Astrocyte of the hippocampus (primary cell): ENCODE measurements around the gene TMEM184B.
A peak's percentile ranks its signal among the peaks of the same experiment; 100 is the strongest.

Source experiments
- DNase-seq: peaks from one replicate; pipeline ENCODE4 v3.0.0; 2011; ENCODE audit warnings: low read depth, low spot score

Gene TMEM184B

DNA sequence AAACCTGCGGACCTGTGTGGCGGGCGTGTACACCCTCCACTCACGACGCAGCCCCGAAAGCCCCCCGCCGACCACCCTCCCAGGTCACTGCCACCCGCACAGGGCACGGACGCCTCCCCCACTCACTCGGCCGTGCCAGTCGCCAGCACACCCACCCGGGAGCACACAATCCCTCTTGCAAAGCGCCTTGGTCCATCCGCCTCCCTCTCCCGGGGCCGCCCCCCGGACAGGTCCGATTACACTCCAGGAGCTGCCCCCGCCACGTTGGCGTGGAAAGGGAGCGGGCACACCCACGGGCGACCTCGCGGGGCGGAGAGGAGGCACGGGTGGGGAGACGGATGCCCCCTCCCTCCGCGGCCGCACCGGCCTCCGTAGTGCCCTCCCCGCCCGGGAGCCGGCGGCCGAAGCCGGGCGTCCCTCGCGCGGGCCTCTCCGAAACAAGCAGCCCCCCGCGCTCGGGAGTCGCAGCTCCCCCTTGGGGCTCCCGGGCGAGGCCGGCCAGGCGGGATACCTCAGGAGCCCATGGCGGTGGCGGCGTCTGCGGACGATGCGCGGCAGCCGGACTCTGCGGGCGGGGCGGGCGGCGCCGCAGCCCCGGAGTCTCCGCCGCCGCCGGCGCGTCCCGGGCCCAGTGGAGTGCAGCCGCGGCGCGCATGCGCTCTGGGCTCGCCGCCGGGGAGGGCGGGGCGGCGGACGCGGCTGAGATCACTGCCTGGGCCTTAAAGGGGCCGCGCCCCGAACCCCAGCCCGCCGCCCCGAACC, at the start of gene TMEM184B:
Gene TMEM184B (minus strand): TSS at position 638 of the 762 bp plus-strand sequence. CDS start 25,049 bp downstream, outside the sequence.
- peak; percentile 93 for DNase-seq

DNA sequence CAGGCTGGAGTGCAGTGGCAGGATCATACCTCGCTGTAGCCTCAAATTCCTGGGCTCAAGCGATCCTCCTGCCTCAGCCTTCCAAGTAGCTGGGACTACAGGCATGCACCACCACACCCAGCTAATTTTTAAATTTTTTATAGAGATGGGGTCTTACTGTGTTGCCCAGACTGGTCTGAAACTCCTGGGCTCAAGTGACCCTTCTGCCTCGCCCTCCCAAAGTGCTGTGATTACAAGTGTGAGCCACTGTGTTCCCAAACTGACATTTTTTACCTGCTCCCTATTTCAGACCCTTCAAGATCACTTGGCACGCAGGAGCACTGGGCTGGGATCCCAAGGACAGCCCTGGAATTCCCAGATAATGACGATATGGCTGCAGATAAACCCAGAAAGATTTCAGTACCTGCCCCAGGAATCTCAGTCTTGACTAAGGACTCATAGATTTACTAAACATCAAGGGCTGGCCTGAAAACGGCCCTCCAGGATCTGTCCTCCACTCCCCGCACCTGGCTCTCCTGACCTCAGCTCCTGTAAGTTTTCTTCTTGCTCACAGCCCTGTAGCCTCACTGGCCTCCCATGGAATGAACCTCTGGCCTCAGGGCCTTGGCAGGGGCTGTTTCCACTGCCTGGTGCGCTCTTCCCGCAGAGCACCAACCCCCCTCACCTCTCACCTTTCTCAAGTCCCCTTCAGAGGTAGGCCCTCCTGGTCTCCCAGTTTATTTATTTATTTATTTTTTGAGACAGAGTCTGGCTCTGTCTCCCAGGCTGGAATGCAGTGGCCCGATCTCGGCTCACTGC, 48.0 kb upstream of the TMEM184B start:
- DNase-seq = no peak

DNA sequence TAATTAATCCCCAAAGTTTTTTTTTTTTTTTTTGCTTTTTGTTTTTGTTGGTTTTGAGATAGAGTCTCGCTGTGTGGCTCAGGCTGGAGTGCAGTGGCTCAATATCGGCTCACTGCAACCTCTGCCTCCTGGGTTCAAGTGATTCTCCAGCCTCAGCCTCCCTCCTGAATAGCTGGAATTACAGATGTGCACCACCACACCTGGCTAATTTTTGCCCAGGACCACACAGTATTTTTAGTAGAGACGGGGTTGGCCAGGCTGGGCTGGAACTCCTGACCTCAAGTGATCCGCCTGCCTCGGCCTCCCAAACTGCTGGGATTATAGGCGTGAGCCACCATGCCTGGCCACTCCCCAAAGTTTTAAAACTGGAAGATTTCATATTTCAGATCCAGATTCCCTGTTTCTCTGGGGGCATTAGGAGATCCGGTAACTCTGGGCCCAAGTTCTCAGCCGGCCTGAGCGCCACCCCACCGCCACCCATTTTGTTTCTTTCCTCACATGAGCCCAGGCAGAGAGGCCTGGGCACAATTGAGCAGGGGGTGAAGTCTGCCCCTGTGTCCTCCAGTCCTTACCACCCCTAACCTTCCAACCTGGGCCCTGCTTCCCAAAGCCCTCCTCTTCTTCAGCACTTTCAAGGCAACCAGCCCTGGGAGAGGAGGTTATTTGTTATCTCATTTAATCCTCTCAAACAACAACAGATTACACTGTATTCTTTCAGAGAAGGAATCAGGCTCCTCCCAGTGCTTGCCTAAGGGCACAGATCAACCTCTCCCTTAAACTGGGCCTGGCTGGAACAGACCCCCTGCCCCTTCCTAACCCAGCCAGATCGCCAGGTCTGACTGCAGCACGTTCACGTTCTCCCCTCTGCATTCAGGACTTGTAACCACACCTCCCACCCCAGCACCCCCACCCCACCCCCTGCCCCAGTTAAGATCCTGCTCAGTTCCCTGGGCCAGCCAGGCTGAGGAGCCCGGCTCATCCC, 46.3 kb upstream of the TMEM184B start:
- DNase-seq = no peak

DNA sequence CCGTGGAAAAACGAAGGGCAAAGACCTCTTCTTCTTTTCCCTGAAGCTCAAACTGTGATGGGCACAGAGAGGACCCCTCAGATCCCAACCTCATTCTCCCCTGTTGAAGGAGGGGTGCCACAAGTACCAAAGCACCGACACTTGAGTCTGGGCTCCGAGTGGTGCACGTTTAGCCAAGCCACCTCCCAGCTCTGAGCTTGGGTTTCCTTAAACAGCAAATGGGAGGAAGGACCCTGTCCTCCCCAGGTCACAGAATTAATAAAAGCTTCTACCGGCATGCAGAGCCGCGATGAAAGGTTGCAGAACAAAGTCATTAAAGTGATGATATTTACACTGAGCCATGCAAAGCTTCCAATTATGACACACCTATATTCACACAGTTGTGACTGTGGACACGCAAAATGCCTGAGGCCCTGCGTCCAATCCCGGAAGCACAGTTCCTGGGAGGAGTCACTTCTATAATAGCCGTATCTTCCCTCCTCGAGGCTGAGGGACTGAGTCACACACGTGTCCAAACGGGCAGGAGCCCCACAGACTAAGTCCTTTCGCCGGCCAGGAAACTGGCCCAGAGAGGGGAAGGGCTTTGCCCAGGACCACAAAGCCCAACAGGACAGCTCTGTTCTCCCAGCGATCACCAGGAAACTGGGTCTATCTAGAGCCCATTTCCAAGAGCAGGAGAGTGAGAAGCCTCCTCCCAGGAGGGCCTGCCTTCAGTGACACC, 45.3 kb upstream of the TMEM184B start:
- DNase-seq = peak; percentile 90

DNA sequence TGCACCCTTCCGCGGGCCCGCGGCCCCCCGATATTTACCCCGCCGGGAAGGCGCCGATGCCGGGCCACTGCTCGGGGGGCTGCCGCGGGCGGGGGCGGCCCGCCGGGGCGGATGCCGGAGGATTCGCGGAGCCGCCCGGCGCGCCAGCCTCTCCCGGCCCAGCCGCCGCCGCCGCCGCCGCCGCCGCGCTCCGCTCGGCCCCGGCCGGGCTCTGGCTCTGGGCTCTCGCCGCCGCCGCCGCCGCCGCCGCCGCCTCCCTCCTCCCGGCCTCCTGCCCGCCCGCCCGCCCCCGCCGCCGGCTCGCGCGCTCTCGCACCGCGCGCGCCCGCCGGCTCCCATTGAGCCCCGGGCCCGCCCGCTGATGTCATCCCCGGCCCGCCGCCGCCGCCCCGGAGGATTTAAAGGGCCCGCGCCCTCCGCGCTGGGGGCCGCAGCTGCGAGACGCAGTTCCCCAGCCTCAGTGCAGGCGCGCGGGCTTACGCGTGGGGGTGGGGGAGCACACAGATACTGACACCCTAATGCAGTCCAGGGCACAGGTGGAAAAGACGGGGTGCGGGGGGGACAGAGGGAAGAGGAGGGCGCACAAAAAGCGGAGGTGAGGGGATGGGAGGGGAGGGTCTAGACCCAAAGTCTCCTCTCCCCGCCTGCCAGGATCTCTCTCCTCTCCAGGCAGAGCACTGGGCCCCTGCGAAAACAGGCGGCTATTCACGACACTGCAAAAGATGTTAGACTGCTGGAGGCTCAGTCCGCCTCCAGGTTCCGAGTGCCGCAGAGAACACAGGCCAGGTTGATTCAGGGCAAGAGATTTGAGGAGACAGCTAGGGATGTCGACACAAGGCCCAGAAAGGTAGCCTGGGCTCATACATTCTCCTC, 44.5 kb upstream of the TMEM184B start, which contains the start of gene CSNK1E:
Gene CSNK1E (minus strand): TSS at position 312 of the 873 bp plus-strand sequence. CDS start 3,276 bp downstream, outside the sequence.
- DNase-seq = peak; percentile 88

DNA sequence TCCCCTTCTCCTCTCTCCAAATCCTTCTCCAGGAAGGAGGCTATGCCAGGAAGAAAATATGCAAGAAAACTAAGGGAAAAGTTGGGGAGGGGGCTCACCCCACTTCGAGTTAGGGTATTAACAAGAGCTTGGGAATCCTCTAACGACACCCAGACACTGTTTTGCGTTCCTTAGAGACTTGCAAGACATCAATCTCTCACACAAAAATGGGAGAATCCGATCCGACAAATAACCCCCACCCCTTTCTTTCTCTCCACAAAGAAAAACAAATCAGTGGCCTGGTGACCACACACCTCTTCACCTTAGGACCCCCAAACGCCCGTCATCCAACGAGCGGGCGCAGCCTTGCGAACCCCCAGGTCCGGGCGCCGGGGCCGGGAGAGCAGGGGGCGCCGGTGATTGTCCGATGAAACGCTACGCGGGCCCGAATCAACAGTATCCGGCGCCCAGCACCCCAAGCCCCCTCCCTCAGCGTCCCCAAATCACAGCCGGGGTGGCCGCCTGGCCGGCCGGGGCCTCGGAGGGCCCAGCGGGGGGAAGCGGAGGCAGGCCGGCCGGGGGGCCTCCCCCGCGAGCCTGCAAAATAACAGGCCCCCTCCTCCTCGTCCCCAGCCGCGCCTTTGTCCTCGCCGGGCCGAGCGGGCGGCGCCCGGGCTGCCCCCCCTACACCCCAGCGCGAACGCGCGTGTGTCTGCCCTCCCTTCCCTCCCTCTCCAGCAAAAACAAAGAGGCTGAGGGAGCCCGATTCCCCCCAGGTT, 43.7 kb upstream of the TMEM184B start:
- DNase-seq = peak; percentile 84

DNA sequence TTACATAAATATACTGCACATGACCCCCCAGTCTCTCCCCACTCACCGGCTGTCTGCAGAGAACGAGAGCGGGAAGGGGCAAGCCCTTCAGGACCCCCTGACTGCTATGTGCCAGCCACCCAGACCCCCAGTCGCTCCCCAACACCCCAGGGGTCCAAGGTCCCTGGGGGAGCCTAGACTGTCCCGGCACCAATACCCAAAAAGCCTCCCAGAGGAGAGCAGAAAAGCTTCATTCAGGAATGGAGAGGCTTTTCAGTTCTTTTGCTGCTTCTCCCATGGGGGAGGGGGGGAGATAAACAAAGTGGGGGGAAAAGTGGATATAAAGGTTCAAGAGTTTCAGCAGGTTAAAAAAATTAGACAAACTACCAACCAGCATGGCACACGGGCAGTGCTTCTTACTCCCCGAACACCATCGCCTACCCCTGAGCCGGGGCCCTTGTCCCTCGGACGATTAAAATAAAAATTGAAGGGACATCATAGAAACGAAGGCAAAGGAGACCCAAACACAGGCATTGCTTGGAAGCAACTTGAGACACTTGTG, 43.1 kb upstream of the TMEM184B start:
- peak; percentile 59 for DNase-seq

DNA sequence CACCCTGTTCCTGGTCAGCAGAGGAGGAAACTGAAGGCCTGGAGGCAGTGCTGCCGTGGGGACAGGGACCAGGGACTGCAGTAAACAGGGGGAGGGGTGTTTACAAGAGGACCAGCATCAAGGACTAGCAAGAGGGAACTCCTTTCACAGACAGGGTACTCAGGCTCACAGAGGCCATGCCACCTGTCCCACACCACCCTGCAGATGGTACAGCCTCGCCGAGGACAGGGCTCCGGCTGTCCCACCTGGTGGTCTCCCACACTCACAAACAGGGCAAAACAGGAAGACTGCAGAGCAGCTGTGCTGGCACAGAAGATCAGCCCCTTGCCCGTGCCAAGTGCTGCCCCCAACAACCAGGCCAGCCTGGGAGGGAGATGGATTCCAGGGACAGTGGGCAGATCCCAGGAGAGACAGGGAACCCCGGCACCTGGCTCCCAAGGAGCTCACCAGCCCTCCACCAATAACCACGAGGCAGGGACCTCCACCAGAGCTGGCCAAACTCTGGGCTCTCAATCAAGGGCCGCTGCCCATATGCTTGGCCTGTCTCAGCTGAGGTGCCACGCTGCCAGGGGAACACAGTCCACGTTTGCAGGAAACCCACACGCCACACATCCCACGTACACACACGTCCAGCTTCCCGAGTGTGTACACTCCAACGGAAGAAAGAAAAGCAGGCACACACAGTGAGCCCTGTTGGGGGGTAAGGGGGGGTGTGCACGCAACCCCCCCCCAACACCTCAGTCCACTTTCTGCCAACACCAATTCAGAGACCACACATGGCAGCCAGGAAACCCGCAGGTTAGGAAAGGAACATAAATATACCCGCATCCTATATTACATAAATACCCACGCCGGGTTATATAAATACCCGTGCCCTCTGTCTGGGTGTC, 42.4 kb upstream of the TMEM184B start:
- peak; percentile 60 for DNase-seq

DNA sequence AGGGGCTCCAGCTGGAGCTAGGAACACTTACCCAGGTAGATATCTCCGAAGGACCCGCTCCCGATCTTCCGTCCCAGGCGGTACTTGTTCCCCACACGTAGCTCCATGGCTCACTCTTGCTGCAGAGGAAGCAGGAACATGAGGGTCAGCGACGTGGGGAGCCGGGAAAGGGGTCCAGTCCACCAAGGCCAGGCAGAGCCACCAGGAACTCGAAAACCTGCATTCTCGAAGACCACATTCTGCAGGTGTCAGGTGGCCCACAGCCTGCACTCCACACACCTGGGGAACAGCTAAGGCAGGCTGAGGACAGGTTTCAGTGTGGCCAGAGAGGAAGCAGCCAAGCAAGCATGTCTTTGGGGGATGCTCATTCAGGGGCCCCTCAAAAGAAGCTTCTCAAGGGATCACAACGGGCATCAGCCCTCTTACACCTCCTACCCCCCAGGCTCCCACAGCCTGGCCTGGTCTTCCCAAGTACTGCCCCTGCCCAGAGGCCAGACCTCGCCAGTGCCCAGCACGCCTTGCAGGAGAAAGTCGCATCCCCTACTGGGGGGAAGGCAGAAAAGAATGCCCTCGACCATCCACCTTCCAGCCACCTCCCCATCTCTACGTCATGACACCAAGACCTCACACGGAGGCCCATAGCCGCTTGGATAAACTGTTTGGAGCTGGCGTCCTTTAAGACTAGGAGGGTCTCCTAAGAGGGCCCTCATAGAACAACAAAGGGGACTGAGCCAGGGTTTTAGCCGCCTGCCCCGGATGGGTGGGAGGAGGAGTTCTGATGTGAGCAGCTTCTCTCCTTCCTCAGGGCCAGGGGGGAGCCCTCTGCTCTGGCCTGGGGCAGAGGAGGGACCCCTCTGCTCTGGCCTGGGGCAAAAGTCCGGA, 41.5 kb upstream of the TMEM184B start:
- DNase-seq = peak; percentile 62

DNA sequence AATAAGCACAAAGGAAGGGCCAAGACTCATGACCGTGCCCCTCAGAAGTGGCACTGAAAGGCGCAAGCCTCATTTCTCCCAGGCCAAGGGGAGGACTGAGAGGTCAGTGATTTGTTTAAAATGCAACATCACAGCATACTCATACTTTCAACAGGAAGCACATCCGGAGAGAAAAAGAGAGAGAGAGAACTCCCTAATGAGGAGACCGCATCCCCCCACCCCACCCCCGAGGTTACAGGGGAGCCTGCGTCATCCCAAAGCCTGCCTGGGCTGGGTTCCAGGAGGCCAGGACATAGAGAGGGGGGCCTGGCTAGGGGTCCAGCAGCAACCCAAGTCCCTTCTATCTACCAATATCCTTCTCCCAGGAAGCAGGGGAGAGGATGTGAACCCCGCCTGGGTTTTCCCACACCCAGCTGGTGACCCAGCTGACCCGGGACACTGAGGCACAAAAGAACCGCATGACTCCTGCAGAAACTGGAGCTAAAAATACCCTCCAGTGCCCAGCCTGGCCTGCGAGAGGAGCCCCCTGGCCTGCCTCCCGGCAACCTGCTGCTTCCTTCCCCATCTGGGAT, 40.7 kb upstream of the TMEM184B start:
- DNase-seq = peak; percentile 84

DNA sequence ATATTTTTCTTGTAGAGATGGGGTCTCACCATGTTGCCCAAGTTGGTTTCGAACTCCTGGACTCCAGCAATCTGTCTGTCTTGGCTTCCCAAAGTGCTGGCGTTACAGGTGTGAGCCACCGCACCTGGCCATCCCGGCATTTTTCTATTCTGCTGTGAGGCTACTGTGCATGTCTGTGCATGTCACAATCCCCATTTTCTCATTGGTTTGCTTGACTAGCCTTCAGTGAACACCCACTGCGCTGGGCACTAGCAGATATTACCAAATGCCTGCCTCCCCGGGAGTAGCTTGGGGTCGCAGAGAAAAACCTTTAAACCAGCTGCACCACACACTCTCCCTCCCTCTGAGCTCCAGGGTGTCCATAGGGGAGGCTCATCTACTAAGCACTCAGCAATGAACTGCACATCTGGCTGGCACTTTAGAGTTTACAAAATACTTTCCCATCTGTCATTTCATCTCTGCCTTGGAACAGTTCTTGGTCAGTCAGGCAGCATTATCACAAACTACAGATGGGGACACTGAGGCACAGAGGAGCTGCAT, 39.5 kb upstream of the TMEM184B start:
- DNase-seq = no peak

DNA sequence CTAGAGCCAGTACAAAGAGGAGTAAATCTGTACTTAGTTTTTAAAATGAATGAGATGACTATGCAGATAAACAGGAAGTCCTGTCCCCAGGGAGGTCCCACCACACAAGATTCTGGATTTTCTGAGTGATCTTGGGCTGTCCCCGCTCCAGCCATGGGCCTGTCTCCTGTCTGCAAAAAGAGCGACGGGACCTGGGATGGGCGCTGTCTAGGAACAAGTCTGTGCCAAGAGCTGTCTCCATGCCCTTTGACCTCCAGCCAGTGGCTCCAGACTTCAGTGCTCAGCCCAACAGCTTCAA, 38.5 kb upstream of the TMEM184B start:
- no peak for DNase-seq

DNA sequence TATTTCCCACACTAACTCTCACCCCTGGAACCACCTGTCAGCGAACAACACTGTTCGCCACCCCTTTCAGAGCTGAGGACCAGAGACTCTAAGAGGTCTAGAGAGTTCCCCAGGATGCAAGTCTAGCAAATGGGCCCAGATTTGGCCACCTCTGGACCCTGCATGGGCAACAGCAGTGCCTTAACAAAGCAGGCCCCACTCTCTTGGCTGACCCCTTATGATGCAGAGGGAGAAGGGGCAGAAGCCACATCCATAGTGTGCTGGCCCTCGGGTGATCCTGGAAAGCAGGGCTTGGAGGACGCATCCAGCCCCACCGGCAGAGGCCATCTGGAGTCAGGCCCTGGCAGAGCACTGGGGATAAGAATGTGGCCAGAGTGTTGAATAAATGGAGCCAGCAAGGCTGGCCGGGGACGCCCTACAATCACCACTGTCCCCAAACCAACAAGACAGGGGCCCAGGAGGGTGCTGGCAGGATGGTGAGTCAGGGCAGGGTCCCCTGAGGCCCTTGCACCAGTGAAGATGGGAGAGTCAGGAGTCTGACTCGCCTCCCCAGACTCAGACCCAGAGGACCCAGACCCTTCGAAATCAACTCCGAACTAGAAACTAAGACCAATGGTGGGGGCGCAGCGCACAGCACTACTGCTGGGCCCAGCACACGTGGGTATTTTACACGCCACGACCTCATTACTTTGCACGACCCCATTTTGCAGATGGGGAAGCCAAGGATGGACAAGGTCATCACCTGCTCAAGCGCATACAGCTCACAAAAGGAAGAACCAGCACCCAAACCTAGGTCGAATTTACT, 37.9 kb upstream of the TMEM184B start:
- DNase-seq = no peak

DNA sequence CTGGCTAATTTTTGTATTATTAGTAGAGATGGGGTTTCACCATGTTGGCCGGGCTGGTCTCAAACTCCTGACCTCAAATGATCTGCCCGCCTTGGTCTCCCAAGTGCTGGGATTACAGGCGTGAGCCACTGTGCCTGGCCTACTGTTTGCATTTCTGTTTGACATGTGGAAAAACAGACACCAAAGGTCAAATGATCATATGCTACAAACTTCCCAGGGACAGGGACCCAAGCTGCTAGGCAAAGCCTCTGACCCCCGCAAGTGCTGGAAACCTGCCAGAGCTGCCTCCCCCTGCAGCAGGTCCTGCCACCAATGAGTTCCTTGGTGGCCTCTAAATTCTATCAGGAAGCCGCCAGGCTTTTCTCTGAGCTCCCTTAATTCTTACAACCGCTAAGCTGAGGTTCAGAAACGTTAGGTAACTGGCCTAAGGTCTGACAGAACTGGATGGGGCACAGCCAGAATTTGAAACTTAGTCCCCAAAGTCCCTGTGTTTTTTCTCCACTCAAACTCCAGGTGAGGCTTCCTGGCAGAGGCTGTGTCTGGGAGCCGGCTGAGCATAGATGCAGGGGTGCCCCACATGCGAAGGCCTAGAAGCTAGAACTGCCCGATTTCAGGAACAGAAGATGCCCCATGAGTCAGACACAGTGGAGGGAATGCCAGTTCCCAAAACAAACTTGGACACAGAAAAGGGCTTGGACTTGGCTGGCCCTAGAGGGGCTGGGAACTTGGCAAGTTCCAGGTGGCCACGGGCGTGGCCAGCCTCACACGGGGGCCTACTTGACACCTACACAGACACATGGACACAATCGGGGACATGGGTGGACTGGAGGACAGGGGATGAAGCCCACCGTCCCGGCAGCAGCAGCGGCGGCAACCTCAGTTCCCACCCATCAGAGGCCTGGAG, 37.1 kb upstream of the TMEM184B start:
- peak; percentile 28 for DNase-seq
